Tongue (tissue), 2 donors: ENCODE measurements around the gene IL22RA2. TPM values are rescaled to one million over a fixed set of nuclear protein-coding genes. Genes with fewer than 3 reads are reported as not detected.

Experiments used
- DNase-seq: peaks from one replicate; pipeline ENCODE4 v3.0.0-alpha.2; 2015
- total RNA-seq: library from RNA; depleted of rRNA; stranded (reverse); fragments of >200 nt; gene quantifications from one replicate; pipeline ENCODE4 v1.2.3, GENCODE V29; 2014

Gene IL22RA2
- total RNA-seq, 1 donor from 2014 or later, result not detected

GRCh38 chr6:137166247-137167098, 7.0 kb downstream of the IL22RA2 start:
- DNase-seq, result no peak

GRCh38 chr6:137165375-137166246, 7.8 kb downstream of the IL22RA2 start:
- no peak for DNase-seq

- DNase-seq, result no peak
Measured at GRCh38 chr6:137163732-137164318, 9.6 kb downstream of the IL22RA2 start.

DNA sequence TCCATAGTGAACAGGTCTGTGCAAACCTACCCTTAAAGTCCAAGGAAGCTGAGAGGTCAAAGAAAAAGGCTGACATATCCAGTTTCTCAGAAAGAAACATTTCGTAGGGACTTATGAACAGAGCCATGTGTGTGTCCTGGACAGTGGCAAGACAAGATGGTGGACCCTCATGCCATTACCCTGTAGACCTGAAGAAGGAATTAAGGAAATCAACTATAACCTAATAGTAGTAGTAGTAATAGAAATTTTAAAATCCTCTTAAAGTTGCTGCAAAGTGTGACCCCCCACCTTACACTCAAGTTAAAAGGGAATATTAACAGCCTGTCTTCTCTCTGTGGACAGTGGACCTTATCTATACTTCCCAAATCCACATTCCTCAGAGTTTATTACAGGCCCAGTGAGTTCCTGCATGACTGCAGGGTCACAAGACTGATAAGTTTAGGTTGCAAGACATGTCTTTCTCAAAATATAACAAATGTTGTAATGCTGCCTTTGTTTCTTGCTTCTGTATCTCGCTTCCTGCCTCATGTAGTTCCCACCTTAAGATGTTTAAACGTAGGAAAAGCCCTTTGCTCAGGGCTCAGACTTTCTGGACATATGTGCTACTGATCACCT, 10.6 kb downstream of the IL22RA2 start:
- no peak for DNase-seq

DNA sequence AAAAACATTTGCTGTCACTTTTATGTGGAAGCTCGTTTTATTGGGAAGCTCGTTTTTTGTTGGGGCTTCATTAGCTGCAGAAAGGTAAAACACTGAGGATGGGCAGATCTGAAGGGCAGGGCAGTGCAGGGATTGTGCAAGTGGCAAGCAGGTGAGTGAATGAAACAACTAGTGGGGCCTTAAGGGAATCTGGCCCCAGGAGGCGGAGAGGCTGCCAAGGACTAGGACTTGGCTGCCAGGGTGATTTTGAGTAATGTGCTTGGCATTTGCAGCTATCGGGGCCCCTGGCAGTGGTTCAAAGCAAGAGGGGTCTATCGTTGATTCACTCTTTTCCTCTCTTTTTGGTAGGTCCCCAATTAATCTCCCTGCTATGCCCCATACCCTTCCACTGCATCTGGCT, 11.5 kb downstream of the IL22RA2 start:
- DNase-seq, result no peak

DNA sequence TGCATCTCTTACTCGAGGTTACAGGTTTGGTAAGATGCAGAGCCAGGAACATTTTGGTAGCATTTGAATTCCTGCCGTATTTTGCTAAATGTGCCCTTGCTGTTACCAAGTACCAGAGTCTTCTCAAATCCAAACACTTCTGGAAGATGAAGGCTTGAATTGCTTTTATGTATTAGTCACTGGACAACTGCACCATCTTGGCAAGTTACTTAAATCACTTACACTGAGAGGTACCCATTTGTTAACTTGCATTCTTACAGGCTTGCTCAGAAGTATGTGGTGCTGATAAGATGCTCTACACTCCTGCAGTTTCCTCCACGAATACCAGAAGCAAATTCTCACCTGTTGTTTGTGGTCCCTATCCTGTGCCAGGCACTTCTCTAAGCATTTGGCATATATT, 12.7 kb downstream of the IL22RA2 start:
- DNase-seq, result no peak

- no peak for DNase-seq
Measured at GRCh38 chr6:137159912-137160311, 13.5 kb downstream of the IL22RA2 start.

- peak; percentile 74 for DNase-seq
Measured at GRCh38 chr6:137157601-137158000, 15.8 kb downstream of the IL22RA2 start.

DNA sequence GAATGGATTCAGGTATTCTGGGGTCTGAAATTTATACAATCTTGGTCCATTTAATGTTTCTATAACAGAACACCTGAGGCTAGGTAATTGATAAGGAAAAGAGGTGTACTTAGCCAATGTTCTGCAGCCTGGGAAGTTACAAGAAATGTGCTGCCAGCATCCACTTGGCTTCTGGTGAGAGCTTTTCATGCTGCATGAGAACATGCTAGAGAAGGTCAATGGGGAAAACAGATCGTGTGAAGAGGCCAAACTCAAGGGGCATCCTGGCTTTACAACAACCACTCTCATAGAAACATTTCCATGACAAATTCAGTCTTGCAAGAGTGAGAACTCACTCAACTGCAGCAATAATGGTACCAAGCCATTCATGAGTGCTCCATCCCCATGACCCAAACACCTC, 16.8 kb downstream of the IL22RA2 start:
- DNase-seq, result no peak

- no peak for DNase-seq
Measured at GRCh38 chr6:137155830-137156229, 17.6 kb downstream of the IL22RA2 start.

GRCh38 chr6:137150072-137150471, 23.4 kb downstream of the IL22RA2 start:
- no peak for DNase-seq

- DNase-seq, result no peak
Measured at GRCh38 chr6:137149035-137149393, 24.4 kb downstream of the IL22RA2 start.

DNA sequence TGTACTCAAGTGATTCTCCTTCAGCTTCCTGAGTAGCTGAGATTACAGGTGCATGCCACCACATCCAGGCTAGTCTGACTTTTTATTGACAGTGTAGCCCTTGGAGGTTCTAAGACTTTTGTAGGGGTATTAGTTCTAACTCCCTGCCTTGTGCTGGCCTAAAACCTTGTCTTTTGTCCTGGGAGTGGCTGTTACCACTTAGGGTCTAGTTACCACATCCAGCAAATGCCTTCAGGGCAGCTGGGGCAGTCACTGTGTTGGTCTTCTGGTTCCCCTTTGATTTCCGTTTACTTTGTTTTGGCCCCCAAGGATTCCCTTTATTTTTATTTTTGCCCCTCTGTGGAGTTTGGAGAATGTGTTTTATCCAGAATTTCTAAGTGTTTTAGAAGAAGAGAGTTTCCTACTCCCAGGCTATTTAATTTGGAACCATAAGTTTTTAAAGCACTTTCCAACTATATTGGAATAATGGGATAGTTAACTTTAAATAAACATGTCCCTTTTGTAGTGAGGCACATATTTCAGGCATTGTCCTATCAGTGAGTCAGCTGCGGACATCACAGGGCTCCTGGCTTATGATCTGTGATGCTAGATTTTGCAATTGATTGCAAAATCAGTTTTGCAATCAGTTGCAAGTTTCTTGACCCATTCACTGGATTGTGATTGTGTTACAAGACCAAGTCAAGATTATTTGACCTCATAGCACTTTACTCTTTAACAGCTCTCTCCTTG, 25.0 kb downstream of the IL22RA2 start:
- no peak for DNase-seq

- no peak for DNase-seq
Measured at GRCh38 chr6:137147195-137147594, 26.2 kb downstream of the IL22RA2 start.

- DNase-seq, result no peak
Measured at GRCh38 chr6:137146206-137146605, 27.2 kb downstream of the IL22RA2 start.

DNA sequence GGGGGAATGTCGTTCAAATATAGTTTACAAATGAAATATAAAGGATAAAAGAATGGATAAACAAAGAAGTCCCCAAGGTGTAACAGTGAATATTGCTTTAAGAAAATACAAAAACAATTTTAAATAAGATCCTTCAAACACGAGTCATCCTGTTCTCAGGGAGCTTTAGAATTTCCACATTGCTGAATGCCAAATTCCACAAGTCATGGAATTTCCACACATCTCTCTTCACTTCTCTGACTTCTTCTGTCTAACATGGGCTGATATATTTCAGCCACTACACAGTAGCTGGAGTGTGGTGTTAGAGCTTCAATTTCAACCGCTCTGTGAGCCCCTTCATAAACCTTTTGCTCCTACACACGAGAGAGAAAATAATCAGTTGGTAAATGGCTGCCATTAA, 28.0 kb downstream of the IL22RA2 start:
- DNase-seq, result no peak

DNA sequence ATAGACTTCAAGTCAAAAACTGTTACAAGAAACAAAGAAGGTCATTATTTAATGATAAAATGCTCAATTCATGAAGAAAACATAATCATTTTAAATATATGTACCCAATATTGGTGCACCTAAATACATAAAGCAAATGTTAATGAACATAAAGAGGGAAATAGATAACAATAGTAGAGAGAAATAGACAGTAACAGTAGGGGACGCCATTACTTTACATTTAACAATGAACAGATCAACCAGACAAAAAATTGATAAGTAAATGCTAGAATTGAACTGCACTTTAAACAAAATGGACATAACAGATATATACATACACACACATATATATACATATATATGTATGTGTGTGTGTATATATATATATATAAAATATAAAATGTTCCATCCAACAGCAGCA, 37.4 kb downstream of the IL22RA2 start:
- no peak for DNase-seq

DNA sequence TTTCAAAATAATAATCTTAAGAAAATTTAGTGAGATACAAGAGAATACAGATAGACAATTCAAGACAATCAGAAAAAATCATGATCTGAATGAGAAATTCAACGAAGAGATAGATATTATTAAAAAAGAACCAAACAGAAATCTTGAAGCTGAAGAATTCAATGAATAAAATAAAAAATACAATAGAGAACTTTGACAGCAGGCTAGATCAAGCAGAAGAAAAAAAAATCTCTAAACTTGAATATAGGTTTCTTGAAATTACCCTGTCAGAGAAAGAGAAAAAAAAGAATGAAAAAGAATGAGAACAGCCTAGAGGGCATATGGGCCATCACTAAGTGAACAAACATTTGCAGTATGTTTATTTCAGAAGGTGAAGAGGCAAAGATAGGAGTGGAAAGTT, 39.0 kb downstream of the IL22RA2 start:
- no peak for DNase-seq

DNA sequence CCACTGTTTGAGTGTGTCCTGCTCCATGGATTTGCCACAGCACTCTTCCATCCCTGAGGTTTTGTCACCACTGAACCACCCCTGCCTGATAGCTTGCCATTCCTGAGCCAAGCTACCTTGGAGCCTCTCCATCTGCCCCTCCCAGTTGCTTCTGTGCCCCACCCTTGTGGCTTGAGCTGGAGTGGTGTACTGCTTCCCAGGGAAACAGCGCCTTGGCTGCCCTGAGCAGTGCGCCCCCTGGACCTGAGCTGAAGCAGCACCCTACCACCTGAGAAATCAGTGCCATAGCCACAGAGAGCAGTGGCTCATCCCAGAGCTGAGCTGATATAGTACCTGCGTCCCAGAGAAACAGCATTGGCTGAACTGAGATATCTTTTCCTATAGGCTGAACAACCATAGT, 40.3 kb downstream of the IL22RA2 start:
- no peak for DNase-seq

DNA sequence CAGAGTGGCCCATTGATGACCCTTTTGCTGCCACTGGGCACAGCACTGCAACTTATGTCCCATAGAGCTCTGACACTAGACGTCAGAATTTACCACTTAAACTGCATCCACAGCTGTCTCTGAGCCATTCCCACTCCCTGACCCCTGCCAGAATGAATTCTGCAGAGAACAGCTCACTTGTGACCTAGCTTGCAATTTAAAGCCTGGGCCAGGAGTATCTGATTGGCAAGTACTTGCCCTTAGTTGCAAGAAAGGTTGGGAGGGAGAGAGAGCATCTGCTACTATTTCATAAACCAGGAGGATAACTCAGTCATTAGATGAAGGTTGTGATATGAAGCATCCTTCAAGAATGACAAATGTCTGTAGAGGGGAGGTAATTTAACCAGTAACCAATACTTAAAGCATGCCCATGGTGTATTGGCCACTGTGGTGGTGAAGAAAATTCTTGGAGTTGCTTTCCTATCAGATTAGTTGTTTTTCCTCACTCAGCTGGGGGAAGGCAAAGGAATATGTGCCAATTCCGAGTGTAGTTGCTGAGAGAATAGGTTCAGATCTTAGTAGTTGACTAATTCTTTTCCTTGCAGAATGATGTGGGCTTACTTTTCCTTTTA, 46.5 kb downstream of the IL22RA2 start:
- no peak for DNase-seq

DNA sequence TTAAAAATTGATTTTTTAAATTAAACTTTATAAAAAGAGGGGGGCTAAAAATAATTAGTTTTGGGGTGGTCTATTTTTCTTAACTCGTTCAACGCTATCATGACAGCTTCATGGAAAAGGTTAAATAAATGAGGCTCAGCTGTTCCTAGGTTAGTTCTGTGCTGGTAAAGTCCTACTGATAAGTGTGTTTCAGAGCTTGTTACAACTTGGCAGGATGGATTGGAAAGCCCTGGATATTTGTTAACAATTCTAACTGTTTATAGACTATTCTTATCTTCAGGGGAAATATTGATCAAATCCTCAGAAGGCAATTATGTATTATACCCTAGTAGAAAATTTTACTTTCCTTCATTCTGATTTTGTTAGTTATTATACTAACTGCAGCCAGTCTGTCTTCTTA, 50.4 kb downstream of the IL22RA2 start:
- DNase-seq, result no peak

DNA sequence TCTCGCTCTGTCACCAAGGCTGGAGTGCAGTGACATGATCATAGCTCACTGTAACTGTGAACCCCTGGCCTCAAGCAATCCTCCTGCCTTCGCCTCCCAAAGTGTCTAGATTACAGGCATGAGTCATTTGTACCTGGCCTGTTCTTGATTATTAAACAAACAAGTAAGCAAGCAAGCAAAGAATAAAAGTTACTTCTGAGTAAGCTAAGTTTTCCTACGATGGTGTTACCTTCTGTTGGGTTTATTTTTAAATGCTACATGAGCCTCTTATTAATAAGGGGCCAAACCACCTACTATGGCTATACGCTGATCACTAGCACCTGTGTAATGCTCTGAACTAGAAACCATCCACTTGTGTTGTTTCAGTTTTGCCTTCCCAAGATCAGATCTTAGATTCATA, 50.8 kb downstream of the IL22RA2 start:
- no peak for DNase-seq
